Adrenal gland (tissue), 5 donors: Measurements from ENCODE around the gene NPFFR1.
"Not testable (repeated sequence)": the region's sequence is repeated elsewhere in the genome, so short reads cannot be mapped to it uniquely, and the experiment has no call there.

ENCODE experiments used
- POLR2A ChIP-seq, 2 donors: fragments of 450-650 bp; IDR thresholded peaks; one replicate each; pipeline ENCODE4 v1.6.1; 2017; ENCODE audit warnings: antibody characterized with exemption in 2 of 2, mild to moderate bottlenecking in 2 of 2, moderate library complexity in 1 of 2
- TF ChIP-seq, protein P1 (sequence below), 6 experiments: fragments of 450-650 bp in 4 of 6; fragments of 200-600 bp in 2 of 6; sonication (generic) in 1 of 6; IDR thresholded peaks; 1 replicate in 5 of 6; 2 replicates in 1 of 6; pipeline versions ENCODE4 v1.5.1 to v1.8.0; 2016 to 2021; ENCODE audit warnings: antibody characterized with exemption in 6 of 6, mild to moderate bottlenecking in 2 of 6, moderate library complexity in 1 of 6
- donor health status: DM: no; HTN: no; CAD: no.

DNA sequence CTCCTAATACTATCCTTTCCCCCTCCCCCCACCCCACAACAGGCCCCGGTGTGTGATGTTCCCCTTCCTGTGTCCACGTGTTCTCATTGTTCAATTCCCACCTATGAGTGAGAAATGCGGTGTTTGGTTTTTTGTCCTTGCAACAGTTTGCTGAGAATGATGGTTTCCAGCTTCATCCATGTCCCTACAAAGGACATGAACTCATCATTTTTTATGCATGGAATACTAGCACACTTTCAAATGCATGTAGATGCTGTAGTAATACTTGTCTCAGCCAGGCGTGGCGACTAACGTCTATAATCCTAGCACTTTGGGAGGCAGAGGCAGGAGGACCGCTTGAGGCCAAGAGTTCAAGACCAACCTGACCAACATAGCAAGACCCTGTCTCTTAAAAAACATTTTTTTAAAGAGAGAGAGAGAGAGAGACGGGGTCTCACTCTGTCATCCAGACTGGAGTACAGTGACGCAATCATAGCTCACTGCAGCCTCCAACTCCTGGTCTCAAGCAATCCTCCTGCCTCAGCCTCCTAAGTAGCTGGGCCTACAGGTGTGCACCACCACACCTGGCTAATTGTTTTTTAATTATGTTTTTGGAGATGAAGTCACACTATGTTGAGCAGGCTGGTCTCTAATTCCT is 60.9 kb downstream of the NPFFR1 start:
- TF ChIP-seq, protein P1, sequence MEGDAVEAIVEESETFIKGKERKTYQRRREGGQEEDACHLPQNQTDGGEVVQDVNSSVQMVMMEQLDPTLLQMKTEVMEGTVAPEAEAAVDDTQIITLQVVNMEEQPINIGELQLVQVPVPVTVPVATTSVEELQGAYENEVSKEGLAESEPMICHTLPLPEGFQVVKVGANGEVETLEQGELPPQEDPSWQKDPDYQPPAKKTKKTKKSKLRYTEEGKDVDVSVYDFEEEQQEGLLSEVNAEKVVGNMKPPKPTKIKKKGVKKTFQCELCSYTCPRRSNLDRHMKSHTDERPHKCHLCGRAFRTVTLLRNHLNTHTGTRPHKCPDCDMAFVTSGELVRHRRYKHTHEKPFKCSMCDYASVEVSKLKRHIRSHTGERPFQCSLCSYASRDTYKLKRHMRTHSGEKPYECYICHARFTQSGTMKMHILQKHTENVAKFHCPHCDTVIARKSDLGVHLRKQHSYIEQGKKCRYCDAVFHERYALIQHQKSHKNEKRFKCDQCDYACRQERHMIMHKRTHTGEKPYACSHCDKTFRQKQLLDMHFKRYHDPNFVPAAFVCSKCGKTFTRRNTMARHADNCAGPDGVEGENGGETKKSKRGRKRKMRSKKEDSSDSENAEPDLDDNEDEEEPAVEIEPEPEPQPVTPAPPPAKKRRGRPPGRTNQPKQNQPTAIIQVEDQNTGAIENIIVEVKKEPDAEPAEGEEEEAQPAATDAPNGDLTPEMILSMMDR (IDR thresholded peaks at IDR 0.05): not testable (repeated sequence)
- TF ChIP-seq POLR2A (IDR thresholded peaks at IDR 0.05): not testable (repeated sequence)
